ENCODE results near the gene OR6Y1. TPM values are rescaled to one million over a fixed set of nuclear protein-coding genes. Genes with fewer than 3 reads are reported as not detected.

OR6Y1 gene
- total RNA-seq, 4 donors from 2014 or later: not detected

DNA sequence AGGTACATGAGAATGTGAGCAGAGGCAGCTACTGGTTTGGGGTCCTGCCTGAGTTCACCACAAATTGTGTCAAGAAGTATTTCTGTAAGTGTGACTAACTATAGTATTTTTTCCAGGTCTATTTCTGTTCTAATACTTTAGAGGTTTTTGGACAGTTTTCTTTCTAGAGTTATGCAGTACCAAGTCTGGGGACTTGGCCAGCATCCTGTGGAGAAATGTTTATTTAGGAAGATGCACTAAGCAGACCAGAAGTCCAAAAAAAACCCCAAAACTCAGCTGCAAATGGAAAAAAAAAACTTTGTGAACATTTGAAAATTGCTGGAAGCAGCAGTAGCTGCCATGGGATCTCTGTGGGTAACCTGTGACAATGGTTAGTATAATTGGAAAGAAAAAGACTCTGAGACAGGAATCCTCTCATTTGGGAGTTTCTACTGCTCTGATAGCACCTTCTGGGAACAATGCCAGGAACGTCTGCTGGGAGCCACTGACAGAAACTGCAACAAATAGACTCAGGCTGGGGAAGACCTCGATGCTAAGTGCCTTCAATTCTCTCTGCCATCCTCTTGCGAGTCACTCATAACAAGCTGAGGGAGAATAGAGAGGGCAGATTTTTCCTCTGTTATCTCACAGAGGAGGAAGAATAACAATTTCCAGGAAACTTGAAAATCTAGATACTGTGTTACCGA is 44.6 kb downstream of the OR6Y1 start:
- Histone ChIP-seq H3K9me3 (peaks cover 0 to 13% (median 0%) of the 10 kb centered on the region in 3 donors), H3K36me3 (no peaks in the 10 kb centered on the region), H3K27ac (no peak overlapping the region), H3K27me3 (no peaks in the 10 kb centered on the region), H3K4me1 (no peaks in the 10 kb centered on the region), H3K4me3 (no peak overlapping the region)
- TF ChIP-seq EP300 (IDR thresholded peaks at IDR 0.05): no peak
- TF ChIP-seq POLR2A (IDR thresholded peaks at IDR 0.05): no peak
- TF ChIP-seq, protein P1, sequence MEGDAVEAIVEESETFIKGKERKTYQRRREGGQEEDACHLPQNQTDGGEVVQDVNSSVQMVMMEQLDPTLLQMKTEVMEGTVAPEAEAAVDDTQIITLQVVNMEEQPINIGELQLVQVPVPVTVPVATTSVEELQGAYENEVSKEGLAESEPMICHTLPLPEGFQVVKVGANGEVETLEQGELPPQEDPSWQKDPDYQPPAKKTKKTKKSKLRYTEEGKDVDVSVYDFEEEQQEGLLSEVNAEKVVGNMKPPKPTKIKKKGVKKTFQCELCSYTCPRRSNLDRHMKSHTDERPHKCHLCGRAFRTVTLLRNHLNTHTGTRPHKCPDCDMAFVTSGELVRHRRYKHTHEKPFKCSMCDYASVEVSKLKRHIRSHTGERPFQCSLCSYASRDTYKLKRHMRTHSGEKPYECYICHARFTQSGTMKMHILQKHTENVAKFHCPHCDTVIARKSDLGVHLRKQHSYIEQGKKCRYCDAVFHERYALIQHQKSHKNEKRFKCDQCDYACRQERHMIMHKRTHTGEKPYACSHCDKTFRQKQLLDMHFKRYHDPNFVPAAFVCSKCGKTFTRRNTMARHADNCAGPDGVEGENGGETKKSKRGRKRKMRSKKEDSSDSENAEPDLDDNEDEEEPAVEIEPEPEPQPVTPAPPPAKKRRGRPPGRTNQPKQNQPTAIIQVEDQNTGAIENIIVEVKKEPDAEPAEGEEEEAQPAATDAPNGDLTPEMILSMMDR (IDR thresholded peaks at IDR 0.05): no peak
- TF ChIP-seq POLR2AphosphoS5 (IDR thresholded peaks at IDR 0.05): no peak
- WGBS, 2 donors (ENCODE audit: low coverage in 1 of 2): 16 to 19% methylated on average over 4 of the region's 4 CpGs
- no peak for ATAC-seq

DNA sequence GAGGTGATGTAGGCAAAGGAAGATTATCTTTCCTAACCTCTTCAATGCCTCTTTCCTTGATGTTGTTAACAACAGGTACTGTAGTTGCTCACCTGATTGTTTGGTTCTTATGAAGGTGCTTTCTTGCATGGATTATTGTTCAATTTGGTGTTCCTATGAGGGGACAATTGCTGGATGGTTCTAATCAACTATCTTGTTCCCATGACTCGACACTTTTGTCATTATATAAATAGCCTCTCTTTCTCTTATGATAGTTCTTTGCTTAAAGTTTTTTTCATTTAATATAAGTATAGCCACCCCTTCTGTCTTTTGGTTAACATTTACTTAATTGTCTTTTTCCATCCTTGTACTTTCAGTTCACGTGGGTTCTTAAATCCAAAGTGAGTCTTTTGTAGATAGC is 46.7 kb downstream of the OR6Y1 start:
- no peak for TF ChIP-seq EP300 (IDR thresholded peaks at IDR 0.05)
- no peak for TF ChIP-seq POLR2AphosphoS5 (IDR thresholded peaks at IDR 0.05)
- no peak for TF ChIP-seq POLR2A (IDR thresholded peaks at IDR 0.05)
- TF ChIP-seq, protein P1 (IDR thresholded peaks at IDR 0.05): no peak
- no peak for ATAC-seq
- Histone ChIP-seq H3K4me3 (no peak overlapping the region), H3K4me1 (no peaks in the 10 kb centered on the region), H3K27me3 (no peaks in the 10 kb centered on the region), H3K36me3 (no peaks in the 10 kb centered on the region), H3K9me3 (peaks cover 0 to 13% (median 0%) of the 10 kb centered on the region in 3 donors), H3K27ac (no peak overlapping the region)
- WGBS, 2 donors (ENCODE audit: low coverage in 1 of 2): 80 to 90% methylated on average over 2 of the region's 2 CpGs

DNA sequence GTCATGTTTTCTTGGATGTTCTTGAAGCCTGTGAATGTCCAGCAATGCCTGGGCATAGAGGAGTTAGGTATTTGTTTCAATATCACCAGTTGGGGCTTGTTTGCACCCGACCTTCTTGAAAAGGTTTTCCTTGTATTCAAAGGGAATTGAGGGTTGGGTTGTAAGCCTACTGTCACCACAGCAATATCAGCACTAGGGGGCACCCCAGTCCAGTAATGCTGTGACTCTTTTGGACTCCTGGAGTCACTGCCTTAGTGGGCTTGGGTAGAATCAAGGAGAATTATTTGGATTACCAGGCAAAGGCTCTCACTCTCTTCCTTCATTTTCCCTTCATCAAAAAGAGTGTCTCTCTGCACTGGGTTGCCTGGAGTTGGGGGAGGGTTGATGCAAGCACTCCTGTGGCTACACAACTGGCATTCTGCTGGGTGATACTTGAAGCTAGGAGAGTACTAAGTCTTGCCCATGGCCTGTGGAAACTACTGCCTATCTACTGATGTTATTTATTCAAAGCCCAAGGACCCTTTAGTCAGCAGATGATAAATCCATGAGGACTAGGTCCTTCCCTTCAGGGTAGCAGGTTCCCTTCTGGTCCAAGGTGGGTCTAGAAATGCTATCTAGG is 47.7 kb downstream of the OR6Y1 start:
- no peak for ATAC-seq
- Histone ChIP-seq H3K4me1 (no peaks in the 10 kb centered on the region), H3K9me3 (peaks cover 0 to 13% (median 0%) of the 10 kb centered on the region in 3 donors), H3K27ac (no peak overlapping the region), H3K36me3 (no peaks in the 10 kb centered on the region), H3K27me3 (no peaks in the 10 kb centered on the region), H3K4me3 (no peak overlapping the region)
- TF ChIP-seq POLR2A (IDR thresholded peaks at IDR 0.05) (no peak), EP300 (IDR thresholded peaks at IDR 0.05) (no peak), POLR2AphosphoS5 (IDR thresholded peaks at IDR 0.05) (no peak)
- TF ChIP-seq, protein P1 (IDR thresholded peaks at IDR 0.05): no peak
- whole genome bisulfite sequencing, 2 donors (ENCODE audit: low coverage in 1 of 2): 20 to 60% methylated on average over 1 of the region's 1 CpG

DNA sequence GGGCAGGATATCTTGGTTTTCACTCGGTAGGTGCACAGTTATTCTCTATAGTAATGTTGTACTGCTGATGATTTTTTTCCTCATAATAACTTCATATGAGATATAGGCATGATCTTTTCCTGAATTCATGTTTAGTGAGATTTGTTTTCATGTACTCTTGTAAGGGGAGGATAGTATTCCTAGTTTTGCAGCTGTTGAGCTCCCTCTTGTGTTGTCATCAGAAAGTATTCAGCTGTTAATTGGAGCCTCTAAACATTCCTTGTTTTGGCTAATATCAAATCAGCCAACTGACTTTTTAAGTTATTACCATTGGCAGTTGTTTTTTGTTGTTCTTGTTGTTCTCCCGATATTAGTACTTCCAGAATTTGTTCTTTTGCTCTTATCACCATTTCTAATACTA is 57.8 kb downstream of the OR6Y1 start:
- H3K27ac ChIP-seq: no peak overlapping the region
- no peaks in the 10 kb centered on the region for H3K27me3 ChIP-seq
- H3K4me3 ChIP-seq: no peak overlapping the region
- TF ChIP-seq EP300 (IDR thresholded peaks at IDR 0.05) (no peak), POLR2AphosphoS5 (IDR thresholded peaks at IDR 0.05) (no peak), POLR2A (IDR thresholded peaks at IDR 0.05) (no peak)
- TF ChIP-seq, protein P1 (IDR thresholded peaks at IDR 0.05): no peak
- no peaks in the 10 kb centered on the region for H3K36me3 ChIP-seq
- WGBS, 2 donors (ENCODE audit: low coverage in 1 of 2): 38% methylated on average over 2 of the region's 2 CpGs
- H3K9me3 ChIP-seq: no peaks in the 10 kb centered on the region
- ATAC-seq: no peak
- no peaks in the 10 kb centered on the region for H3K4me1 ChIP-seq

DNA sequence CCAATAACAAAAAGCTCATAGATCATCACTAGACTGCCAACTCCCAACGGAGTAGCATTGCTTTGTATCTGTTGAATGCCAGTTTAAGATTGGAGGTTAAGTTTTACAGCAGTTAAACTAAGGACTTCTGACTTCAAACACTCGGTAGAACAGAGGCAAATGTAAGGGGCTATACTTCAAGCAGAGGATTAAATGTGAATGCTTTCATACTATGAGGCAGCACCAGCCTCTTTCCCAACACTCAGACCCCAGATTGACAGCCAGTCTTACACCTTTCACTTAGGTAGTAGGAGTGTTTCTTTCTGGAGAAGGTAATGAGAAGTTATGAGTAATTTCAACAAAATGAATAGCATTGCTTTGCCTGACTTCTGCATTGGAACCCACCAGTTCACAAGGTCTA is 59.4 kb downstream of the OR6Y1 start:
- H3K36me3 ChIP-seq: no peaks in the 10 kb centered on the region
- no peaks in the 10 kb centered on the region for H3K4me1 ChIP-seq
- no peak overlapping the region for H3K4me3 ChIP-seq
- WGBS, 2 donors (ENCODE audit: low coverage in 1 of 2): 37 to 39% methylated on average over 2 of the region's 2 CpGs
- H3K27me3 ChIP-seq: no peaks in the 10 kb centered on the region
- H3K27ac ChIP-seq: no peak overlapping the region
- TF ChIP-seq, protein P1 (IDR thresholded peaks at IDR 0.05): no peak
- TF ChIP-seq POLR2AphosphoS5 (IDR thresholded peaks at IDR 0.05) (no peak), POLR2A (IDR thresholded peaks at IDR 0.05) (no peak), EP300 (IDR thresholded peaks at IDR 0.05) (no peak)
- ATAC-seq: no peak
- H3K9me3 ChIP-seq: no peaks in the 10 kb centered on the region
